ENCODE results near the gene RAD51B. TPM values are rescaled to one million over a fixed set of nuclear protein-coding genes. Genes with fewer than 3 reads are reported as not detected.

RAD51B gene
- total and polyA plus RNA-seq, 9 of the 15 experiments (the other 6 are each of a cell fraction or from before 2014, with no cell fraction given): 8.5 to 17.3 (median 11.3) TPM

DNA sequence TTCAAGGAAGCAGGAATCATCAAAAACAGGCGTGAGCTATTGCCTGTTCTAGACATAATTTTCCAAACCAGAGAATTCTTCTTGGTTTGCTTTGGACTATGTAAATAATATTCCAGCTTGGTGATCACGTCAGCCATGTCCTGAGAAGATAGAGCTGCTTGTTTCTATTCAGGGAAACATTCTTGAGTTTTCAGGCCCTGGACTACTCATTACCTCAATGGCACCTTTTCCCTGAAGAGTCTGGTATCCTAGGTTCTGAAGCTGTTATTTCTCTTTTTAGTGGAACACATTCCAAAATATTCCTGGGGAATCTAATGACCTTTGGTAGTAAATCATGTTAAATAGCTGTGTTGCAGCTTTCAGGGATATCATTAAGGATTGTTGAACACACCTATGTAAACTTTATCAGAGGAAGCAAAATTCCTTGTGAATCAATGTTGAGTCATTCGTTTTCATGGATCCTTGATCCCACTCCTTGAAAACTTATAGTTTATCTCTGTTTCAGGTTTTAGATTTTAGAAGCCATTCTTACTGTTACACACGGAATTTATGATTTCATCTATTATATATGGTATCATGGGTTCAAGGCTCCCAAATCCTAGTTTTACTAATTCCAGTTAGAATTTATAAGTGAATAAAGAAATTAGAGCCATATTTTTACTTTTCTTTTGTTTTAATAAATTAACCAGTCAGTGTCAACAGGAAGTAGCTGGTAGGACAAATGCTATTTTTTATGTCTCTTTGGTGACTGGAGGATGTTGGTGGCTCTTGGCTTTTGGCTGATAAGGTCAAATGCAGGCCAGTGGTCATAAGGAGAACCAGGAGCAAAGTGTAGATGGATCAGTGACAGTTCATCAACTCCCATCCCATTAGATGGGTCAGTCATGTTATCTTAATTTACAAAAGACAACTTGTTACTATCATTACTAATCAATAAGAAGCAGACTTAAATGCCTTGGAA, 593.2 kb downstream of the RAD51B start:
- CTCF ChIA-PET (ENCODE audit: low intra/inter-chr PET ratio): no interaction called here
- WGBS (ENCODE audit: insufficient coverage, low coverage, missing lambda C conversion rate): 52% methylated on average over 4 of the region's 4 CpGs
- in situ Hi-C loops (cut with MboI): no loop called here

DNA sequence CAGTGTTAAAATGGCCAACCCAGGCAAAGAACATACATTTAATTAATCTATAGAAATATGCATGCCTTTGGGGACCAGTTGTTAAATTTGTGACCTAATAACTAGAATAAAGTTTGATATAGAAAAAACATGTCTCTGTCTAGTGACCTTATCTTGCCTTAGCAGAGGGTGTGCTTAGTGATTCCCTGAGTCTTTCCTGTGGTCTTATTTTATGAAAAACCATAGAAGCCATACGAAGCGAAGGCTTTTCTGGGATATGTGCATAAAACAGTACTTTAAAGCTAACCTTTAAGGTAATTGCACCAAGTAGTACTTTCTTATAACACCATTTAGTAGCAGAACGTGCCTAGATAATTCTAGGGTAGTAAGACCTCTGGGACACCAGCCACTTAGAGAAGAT, 593.9 kb downstream of the RAD51B start:
- no TSS peak for BruUV-seq (replicated peaks)
- Histone ChIP-seq H3K79me2 (ENCODE audit: control insufficient read depth, insufficient read depth, low read length) (no peaks in the 10 kb centered on the region), H4K20me1 (replicated peaks; ENCODE audit: control insufficient read depth, insufficient read depth, low read length) (no peaks in the 10 kb centered on the region), H2AFZ (ENCODE audit: low read depth, low read length) (no peak overlapping the region), H3K27ac (ENCODE audit: extremely low read depth, low read depth, low read length) (no peak overlapping the region), H3K4me2 (ENCODE audit: insufficient read depth, low read length) (no peak overlapping the region), H3K9me1 (ENCODE audit: control insufficient read depth, insufficient read depth, low read length) (no peaks in the 10 kb centered on the region), H3K9me3 (replicated peaks; ENCODE audit: control insufficient read depth, insufficient read depth, low read depth, low read length) (no peaks in the 10 kb centered on the region), H3K36me3 (ENCODE audit: control insufficient read depth, insufficient read depth, low read length) (no peaks in the 10 kb centered on the region), H3K4me1 (replicated peaks in 1 of 2; ENCODE audit: control insufficient read depth in 2 of 2, insufficient read depth in 2 of 2, low read length in 2 of 2) (peaks cover 0 to 3% of the 10 kb centered on the region in 2 experiments; a peak in 3 of 5 replicates), H3K27me3 (ENCODE audit: control insufficient read depth in 2 of 2, insufficient read depth in 2 of 2, low read length in 2 of 2) (no peaks in the 10 kb centered on the region), H3K9ac (ENCODE audit: insufficient read depth in 1 of 2, low read depth in 2 of 2, low read length in 2 of 2) (no peak overlapping the region), H3K4me3 (no peak overlapping the region)
- CTCF ChIA-PET (ENCODE audit: low intra/inter-chr PET ratio): no interaction called here
- intact Hi-C loops (cut with micrococcal nuclease) (no loop called here), in situ Hi-C loops (cut with MboI) (no loop called here)
- ATAC-seq: no peak
- POLR2A ChIA-PET: interaction anchor here (0.8 kb wide), 1 partner anchor 9 kb away, joined by 3 read pairs; no protein-coding TSS in a partner anchor
- 28% methylated on average over 3 of the region's 3 CpGs for WGBS (ENCODE audit: insufficient coverage, low coverage, missing lambda C conversion rate)
- no peak for FAIRE-seq
- no peak for DNase-seq (ENCODE audit: extremely low read depth in 1 of 4, low spot score in 3 of 4)
- TF ChIP-seq CC2D1A (IDR thresholded peaks at IDR 0.05) (no peak), EWSR1 (IDR thresholded peaks at IDR 0.05; ENCODE audit: borderline replicate concordance, low read depth, partially characterized antibody) (no peak), DPF2 (IDR thresholded peaks at IDR 0.05) (no peak), BMI1 (IDR thresholded peaks at IDR 0.05; ENCODE audit: low read length) (no peak), RCOR1 (IDR thresholded peaks at IDR 0.05; ENCODE audit: borderline replicate concordance in 1 of 2, low read depth in 2 of 2, low read length in 2 of 2) (no peak), DNMT1 (IDR thresholded peaks at IDR 0.05) (no peak)
- TF ChIP-seq, protein P1, sequence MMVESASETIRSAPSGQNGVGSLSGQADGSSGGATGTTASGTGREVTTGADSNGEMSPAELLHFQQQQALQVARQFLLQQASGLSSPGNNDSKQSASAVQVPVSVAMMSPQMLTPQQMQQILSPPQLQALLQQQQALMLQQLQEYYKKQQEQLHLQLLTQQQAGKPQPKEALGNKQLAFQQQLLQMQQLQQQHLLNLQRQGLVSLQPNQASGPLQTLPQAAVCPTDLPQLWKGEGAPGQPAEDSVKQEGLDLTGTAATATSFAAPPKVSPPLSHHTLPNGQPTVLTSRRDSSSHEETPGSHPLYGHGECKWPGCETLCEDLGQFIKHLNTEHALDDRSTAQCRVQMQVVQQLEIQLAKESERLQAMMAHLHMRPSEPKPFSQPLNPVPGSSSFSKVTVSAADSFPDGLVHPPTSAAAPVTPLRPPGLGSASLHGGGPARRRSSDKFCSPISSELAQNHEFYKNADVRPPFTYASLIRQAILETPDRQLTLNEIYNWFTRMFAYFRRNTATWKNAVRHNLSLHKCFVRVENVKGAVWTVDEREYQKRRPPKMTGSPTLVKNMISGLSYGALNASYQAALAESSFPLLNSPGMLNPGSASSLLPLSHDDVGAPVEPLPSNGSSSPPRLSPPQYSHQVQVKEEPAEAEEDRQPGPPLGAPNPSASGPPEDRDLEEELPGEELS (CRISPR knock-in tag; IDR thresholded peaks at IDR 0.05; ENCODE audit: borderline replicate concordance): no peak
- TF ChIP-seq, protein P2, sequence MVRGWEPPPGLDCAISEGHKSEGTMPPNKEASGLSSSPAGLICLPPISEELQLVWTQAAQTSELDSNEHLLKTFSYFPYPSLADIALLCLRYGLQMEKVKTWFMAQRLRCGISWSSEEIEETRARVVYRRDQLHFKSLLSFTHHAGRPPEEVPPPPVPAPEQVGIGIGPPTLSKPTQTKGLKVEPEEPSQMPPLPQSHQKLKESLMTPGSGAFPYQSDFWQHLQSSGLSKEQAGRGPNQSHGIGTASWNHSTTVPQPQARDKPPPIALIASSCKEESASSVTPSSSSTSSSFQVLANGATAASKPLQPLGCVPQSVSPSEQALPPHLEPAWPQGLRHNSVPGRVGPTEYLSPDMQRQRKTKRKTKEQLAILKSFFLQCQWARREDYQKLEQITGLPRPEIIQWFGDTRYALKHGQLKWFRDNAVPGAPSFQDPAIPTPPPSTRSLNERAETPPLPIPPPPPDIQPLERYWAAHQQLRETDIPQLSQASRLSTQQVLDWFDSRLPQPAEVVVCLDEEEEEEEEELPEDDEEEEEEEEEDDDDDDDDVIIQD (CRISPR knock-in tag; IDR thresholded peaks at IDR 0.05): no peak

More for the DNA sequence above, 593.2 kb downstream of the RAD51B start:
- peaks cover 0 to 3% of the 10 kb centered on the region in 2 experiments; a peak in 3 of 5 replicates for H3K4me1 ChIP-seq (replicated peaks in 1 of 2; ENCODE audit: control insufficient read depth in 2 of 2, insufficient read depth in 2 of 2, low read length in 2 of 2)
- H3K27ac ChIP-seq (ENCODE audit: extremely low read depth, low read depth, low read length): no peak overlapping the region
- TF ChIP-seq GABPA (tag; conservative IDR thresholded peaks at IDR 0.05; ENCODE audit: low read depth) (0 out of 2 replicates have a peak, but pooled peaks have one; percentile 16), MEIS2 (IDR thresholded peaks at IDR 0.05; ENCODE audit: partially characterized antibody) (peak; percentile 35), TBL1XR1 (IDR thresholded peaks at IDR 0.05; ENCODE audit: low read length in 2 of 2) (no peak)
- intact Hi-C loops (cut with micrococcal nuclease): no loop called here
- DNase-seq (ENCODE audit: extremely low read depth in 1 of 4, low spot score in 3 of 4) (peak; percentile 9 to 38 (median 11)), FAIRE-seq (peak; percentile 15), ATAC-seq (no peak)
- BruUV-seq (replicated peaks): no TSS peak
- H3K4me3 ChIP-seq: no peak overlapping the region
- no peak overlapping the region for H3K9ac ChIP-seq (ENCODE audit: insufficient read depth in 1 of 2, low read depth in 2 of 2, low read length in 2 of 2)
- H3K36me3 ChIP-seq (ENCODE audit: control insufficient read depth, insufficient read depth, low read length): no peaks in the 10 kb centered on the region
- no peaks in the 10 kb centered on the region for H3K9me3 ChIP-seq (replicated peaks; ENCODE audit: control insufficient read depth, insufficient read depth, low read depth, low read length)
- H3K79me2 ChIP-seq (ENCODE audit: control insufficient read depth, insufficient read depth, low read length): no peaks in the 10 kb centered on the region
- no peak overlapping the region for H3K4me2 ChIP-seq (ENCODE audit: insufficient read depth, low read length)
- H3K27me3 ChIP-seq (ENCODE audit: control insufficient read depth in 2 of 2, insufficient read depth in 2 of 2, low read length in 2 of 2): no peaks in the 10 kb centered on the region
- POLR2A ChIA-PET: interaction anchor here (0.7 kb wide), 1 partner anchor 491 kb away, joined by 3 read pairs; no protein-coding TSS in a partner anchor
- H3K9me1 ChIP-seq (ENCODE audit: control insufficient read depth, insufficient read depth, low read length): no peaks in the 10 kb centered on the region
- H4K20me1 ChIP-seq (replicated peaks; ENCODE audit: control insufficient read depth, insufficient read depth, low read length): no peaks in the 10 kb centered on the region
- H2AFZ ChIP-seq (ENCODE audit: low read depth, low read length): no peak overlapping the region

Data from K562 (cell line).